Measurements from ENCODE around the gene RDX. TPM values are rescaled to one million over a fixed set of nuclear protein-coding genes. Genes with fewer than 3 reads are reported as not detected.

Gene RDX
- total and polyA plus RNA-seq, 2 experiments from 2014 or later = 45.2 to 226 TPM

- ATAC-seq = no peak
- H2AFZ ChIP-seq = no peak overlapping the region
- no peaks in the 10 kb centered on the region for H3F3A ChIP-seq (replicated peaks; ENCODE audit: low read depth)
- Mint-ChIP-seq H3K27ac (no peak overlapping the region), H3K9me3 (no peaks in the 10 kb centered on the region), H3K27me3 (ENCODE audit: insufficient read depth, low read depth, poor library complexity) (no peaks in the 10 kb centered on the region), H3K4me1 (no peaks in the 10 kb centered on the region), H3K4me3 (no peak overlapping the region), H3K36me3 (ENCODE audit: low read depth) (peaks cover 27% of the 10 kb centered on the region)
- H3K4me1 ChIP-seq (ENCODE audit: insufficient read depth) = no peaks in the 10 kb centered on the region
- peaks cover 12% of the 10 kb centered on the region; the same call in 1 of the 2 replicates for H3K36me3 ChIP-seq (ENCODE audit: insufficient read depth)
- TF ChIP-seq JUNB (IDR thresholded peaks at IDR 0.05; ENCODE audit: unreplicated experiment) (no peak), NANOG (IDR thresholded peaks at IDR 0.05; ENCODE audit: borderline replicate concordance) (no peak), EZH2 (IDR thresholded peaks at IDR 0.05; ENCODE audit: low read depth, unreplicated experiment) (no peak), ZNF114 (CRISPR knock-in tag; IDR thresholded peaks at IDR 0.05) (no peak), REST (IDR thresholded peaks at IDR 0.05; ENCODE audit: unreplicated experiment) (no peak), POLR2AphosphoS5 (IDR thresholded peaks at IDR 0.05; ENCODE audit: low read depth) (no peak), CREB1 (CRISPR knock-in tag; IDR thresholded peaks at IDR 0.05; ENCODE audit: low read depth) (no peak), ZNF331 (CRISPR knock-in tag; IDR thresholded peaks at IDR 0.05; ENCODE audit: low read depth) (no peak), CTCF (conservative IDR thresholded peaks at IDR 0.05; ENCODE audit: low read depth in 2 of 2) (no peak)
- TF ChIP-seq, protein P1, sequence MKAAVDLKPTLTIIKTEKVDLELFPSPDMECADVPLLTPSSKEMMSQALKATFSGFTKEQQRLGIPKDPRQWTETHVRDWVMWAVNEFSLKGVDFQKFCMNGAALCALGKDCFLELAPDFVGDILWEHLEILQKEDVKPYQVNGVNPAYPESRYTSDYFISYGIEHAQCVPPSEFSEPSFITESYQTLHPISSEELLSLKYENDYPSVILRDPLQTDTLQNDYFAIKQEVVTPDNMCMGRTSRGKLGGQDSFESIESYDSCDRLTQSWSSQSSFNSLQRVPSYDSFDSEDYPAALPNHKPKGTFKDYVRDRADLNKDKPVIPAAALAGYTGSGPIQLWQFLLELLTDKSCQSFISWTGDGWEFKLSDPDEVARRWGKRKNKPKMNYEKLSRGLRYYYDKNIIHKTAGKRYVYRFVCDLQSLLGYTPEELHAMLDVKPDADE (IDR thresholded peaks at IDR 0.05) = no peak
- no peak for DNase-seq (ENCODE audit: low spot score)
- no peak overlapping the region for H3K4me2 ChIP-seq
- H4K20me1 ChIP-seq (replicated peaks; ENCODE audit: insufficient read depth) = no peaks in the 10 kb centered on the region
- no peaks in the 10 kb centered on the region for H3K27me3 ChIP-seq (ENCODE audit: insufficient read depth)
- H3K4me3 ChIP-seq = no peak overlapping the region
- no peak overlapping the region for H3K27ac ChIP-seq (ENCODE audit: low read depth)
- no peaks in the 10 kb centered on the region for H3K79me2 ChIP-seq (replicated peaks; ENCODE audit: insufficient read depth)
- no peaks in the 10 kb centered on the region for H3K9me2 ChIP-seq (ENCODE audit: insufficient read depth)
Measured at GRCh38 chr11:110250168-110250567, 46.2 kb downstream of the RDX start.

GRCh38 chr11:110249766-110250165, 46.6 kb downstream of the RDX start:
- ATAC-seq = no peak
- no peak overlapping the region for H3K4me2 ChIP-seq
- no peak overlapping the region for H3K4me3 ChIP-seq
- Mint-ChIP-seq H3K36me3 (ENCODE audit: low read depth) (peaks cover 27% of the 10 kb centered on the region), H3K9me3 (no peaks in the 10 kb centered on the region), H3K4me1 (no peaks in the 10 kb centered on the region), H3K27ac (no peak overlapping the region), H3K4me3 (no peak overlapping the region), H3K27me3 (ENCODE audit: insufficient read depth, low read depth, poor library complexity) (no peaks in the 10 kb centered on the region)
- H3K9me2 ChIP-seq (ENCODE audit: insufficient read depth) = no peaks in the 10 kb centered on the region
- TF ChIP-seq ZNF331 (CRISPR knock-in tag; IDR thresholded peaks at IDR 0.05; ENCODE audit: low read depth) (no peak), EZH2phosphoT487 (IDR thresholded peaks at IDR 0.05; ENCODE audit: unreplicated experiment) (no peak), ZNF114 (CRISPR knock-in tag; IDR thresholded peaks at IDR 0.05) (no peak), JUNB (IDR thresholded peaks at IDR 0.05; ENCODE audit: unreplicated experiment) (no peak), CREB1 (CRISPR knock-in tag; IDR thresholded peaks at IDR 0.05; ENCODE audit: low read depth) (no peak), NANOG (IDR thresholded peaks at IDR 0.05; ENCODE audit: borderline replicate concordance) (no peak)
- TF ChIP-seq, protein P1 (IDR thresholded peaks at IDR 0.05) = no peak
- no peaks in the 10 kb centered on the region for H3K79me2 ChIP-seq (replicated peaks; ENCODE audit: insufficient read depth)
- H4K20me1 ChIP-seq (replicated peaks; ENCODE audit: insufficient read depth) = no peaks in the 10 kb centered on the region
- no peak for DNase-seq (ENCODE audit: low spot score)
- no peaks in the 10 kb centered on the region for H3K4me1 ChIP-seq (ENCODE audit: insufficient read depth)
- no peaks in the 10 kb centered on the region for H3F3A ChIP-seq (replicated peaks; ENCODE audit: low read depth)
- H2AFZ ChIP-seq = no peak overlapping the region
- H3K27me3 ChIP-seq (ENCODE audit: insufficient read depth) = no peaks in the 10 kb centered on the region
- H3K27ac ChIP-seq (ENCODE audit: low read depth) = no peak overlapping the region
- H3K36me3 ChIP-seq (ENCODE audit: insufficient read depth) = peaks cover 12% of the 10 kb centered on the region; the same call in 1 of the 2 replicates

Data from GM23338 (cell line).